DOHH2 (cell line): ENCODE results near the gene CASP7.

Experiments
- EZH2phosphoT487 ChIP-seq: fragments of 200-600 bp; sonication (generic); IDR thresholded peaks from 2 replicates; pipeline ENCODE4 v1.6.1; 2017; ENCODE audit warnings: borderline replicate concordance, mild to moderate bottlenecking, antibody characterized with exemption, low read length, moderate library complexity, mixed read lengths
- TF ChIP-seq, protein P1 (sequence below): fragments of 200-600 bp; sonication (generic); IDR thresholded peaks from one replicate; pipeline ENCODE4 v1.5.1; 2014; ENCODE audit warnings: antibody characterized with exemption, mild to moderate bottlenecking, low read depth, low read length; ENCODE audit not compliant: poor library complexity, severe bottlenecking

DNA sequence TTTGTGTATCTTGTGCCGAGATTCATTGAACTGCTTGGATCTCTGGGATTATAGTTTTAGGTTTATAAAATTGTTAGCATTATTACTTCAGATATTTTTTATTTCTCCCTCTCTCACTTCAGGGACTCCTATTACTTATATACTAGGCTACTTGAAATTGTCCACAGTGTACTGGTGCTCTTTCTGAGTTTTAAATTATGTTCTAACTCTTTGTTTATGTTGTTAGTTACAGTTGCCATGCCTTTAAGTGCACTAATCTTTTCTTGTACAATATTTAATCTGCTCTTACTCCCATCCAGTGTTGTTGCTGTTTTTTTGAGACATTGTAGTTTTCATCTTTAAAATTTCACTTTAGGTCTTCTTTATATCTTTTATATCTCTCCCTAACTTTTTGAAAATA lies 84.9 kb downstream of the CASP7 start:
- TF ChIP-seq, protein P1, sequence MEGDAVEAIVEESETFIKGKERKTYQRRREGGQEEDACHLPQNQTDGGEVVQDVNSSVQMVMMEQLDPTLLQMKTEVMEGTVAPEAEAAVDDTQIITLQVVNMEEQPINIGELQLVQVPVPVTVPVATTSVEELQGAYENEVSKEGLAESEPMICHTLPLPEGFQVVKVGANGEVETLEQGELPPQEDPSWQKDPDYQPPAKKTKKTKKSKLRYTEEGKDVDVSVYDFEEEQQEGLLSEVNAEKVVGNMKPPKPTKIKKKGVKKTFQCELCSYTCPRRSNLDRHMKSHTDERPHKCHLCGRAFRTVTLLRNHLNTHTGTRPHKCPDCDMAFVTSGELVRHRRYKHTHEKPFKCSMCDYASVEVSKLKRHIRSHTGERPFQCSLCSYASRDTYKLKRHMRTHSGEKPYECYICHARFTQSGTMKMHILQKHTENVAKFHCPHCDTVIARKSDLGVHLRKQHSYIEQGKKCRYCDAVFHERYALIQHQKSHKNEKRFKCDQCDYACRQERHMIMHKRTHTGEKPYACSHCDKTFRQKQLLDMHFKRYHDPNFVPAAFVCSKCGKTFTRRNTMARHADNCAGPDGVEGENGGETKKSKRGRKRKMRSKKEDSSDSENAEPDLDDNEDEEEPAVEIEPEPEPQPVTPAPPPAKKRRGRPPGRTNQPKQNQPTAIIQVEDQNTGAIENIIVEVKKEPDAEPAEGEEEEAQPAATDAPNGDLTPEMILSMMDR, result no peak
- TF ChIP-seq EZH2phosphoT487, result no peak
